Mucosa of stomach (tissue), 1 donor: ENCODE measurements around the gene ASB7.

Experiments used
- H3K27me3 ChIP-seq: one replicate; pipeline ENCODE4 v1.7.0; 2013; ENCODE audit warnings: mild to moderate bottlenecking, low read length; ENCODE audit not compliant: control insufficient read depth, insufficient read depth
- H3K36me3 ChIP-seq: one replicate; pipeline ENCODE4 v1.7.0; 2013; ENCODE audit warnings: low read length; ENCODE audit not compliant: control insufficient read depth, insufficient read depth
- H3K4me1 ChIP-seq: one replicate; pipeline ENCODE4 v1.7.0; 2013; ENCODE audit warnings: mild to moderate bottlenecking, low read length; ENCODE audit not compliant: control insufficient read depth, insufficient read depth
- H3K4me3 ChIP-seq: one replicate; pipeline ENCODE4 v1.7.0; 2013; ENCODE audit warnings: low read length
- H3K9ac ChIP-seq: one replicate; pipeline ENCODE4 v1.7.0; 2013; ENCODE audit warnings: mild to moderate bottlenecking, low read length, moderate library complexity
- H3K9me3 ChIP-seq: one replicate; pipeline ENCODE4 v1.7.0; 2013; ENCODE audit warnings: mild to moderate bottlenecking, low read length, moderate library complexity; ENCODE audit not compliant: control insufficient read depth
- donor health status: Pancreatic carcinoma.

ASB7 gene

DNA sequence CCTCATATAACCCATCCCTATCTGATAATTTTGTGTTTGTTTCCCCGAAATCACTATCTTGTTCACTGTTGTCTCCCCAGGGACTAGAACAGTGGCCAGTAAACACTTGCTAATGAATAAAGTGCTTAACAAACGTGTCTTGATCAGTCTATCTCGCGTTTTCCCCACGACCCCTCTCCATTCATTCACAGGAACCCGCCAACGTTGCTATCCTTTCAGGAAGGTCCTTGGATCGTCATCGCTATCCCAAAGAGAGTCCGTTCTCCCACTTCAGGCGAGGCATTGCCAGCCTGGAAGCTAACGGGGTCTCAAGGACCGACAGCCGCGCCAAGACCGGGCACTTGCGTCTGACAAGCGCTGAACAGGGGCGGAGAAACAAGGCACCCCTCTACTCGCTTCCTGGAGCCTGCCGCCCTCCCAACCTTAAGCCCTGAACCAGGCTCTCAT is 749 bp upstream of the ASB7 start:
- H3K4me3 ChIP-seq: peak overlapping the region; percentile 79
- H3K36me3 ChIP-seq: no peaks in the 10 kb centered on the region
- peak overlapping the region; percentile 95 for H3K9ac ChIP-seq
- H3K4me1 ChIP-seq: peaks cover 12% of the 10 kb centered on the region
- no peaks in the 10 kb centered on the region for H3K27me3 ChIP-seq
- H3K9me3 ChIP-seq: no peaks in the 10 kb centered on the region

- H3K27me3 ChIP-seq: no peaks in the 10 kb centered on the region
- peaks cover 7% of the 10 kb centered on the region for H3K4me1 ChIP-seq
Measured at GRCh38 chr15:100602823-100603393, 519 bp downstream of the ASB7 start.

GRCh38 chr15:100612539-100612938 is 10.2 kb downstream of the ASB7 start:
- Histone ChIP-seq H3K4me1 (no peaks in the 10 kb centered on the region), H3K9ac (no peak overlapping the region)

More at GRCh38 chr15:100602823-100603393, 519 bp downstream of the ASB7 start:
- Histone ChIP-seq H3K36me3 (no peaks in the 10 kb centered on the region), H3K9me3 (no peaks in the 10 kb centered on the region), H3K9ac (peak overlapping the region; percentile 88), H3K4me3 (peak overlapping the region; percentile 82)

GRCh38 chr15:100613208-100613607 is 10.8 kb downstream of the ASB7 start:
- Histone ChIP-seq H3K4me3 (no peak overlapping the region), H3K27me3 (no peaks in the 10 kb centered on the region), H3K9ac (no peak overlapping the region), H3K36me3 (no peaks in the 10 kb centered on the region), H3K4me1 (no peaks in the 10 kb centered on the region), H3K9me3 (no peaks in the 10 kb centered on the region)

More at GRCh38 chr15:100612539-100612938, 10.2 kb downstream of the ASB7 start:
- H3K36me3 ChIP-seq: no peaks in the 10 kb centered on the region
- no peak overlapping the region for H3K4me3 ChIP-seq
- no peaks in the 10 kb centered on the region for H3K27me3 ChIP-seq
- H3K9me3 ChIP-seq: no peaks in the 10 kb centered on the region

GRCh38 chr15:100614336-100614735 is 11.9 kb downstream of the ASB7 start:
- H3K36me3 ChIP-seq: no peaks in the 10 kb centered on the region
- H3K9ac ChIP-seq: no peak overlapping the region
- no peaks in the 10 kb centered on the region for H3K4me1 ChIP-seq
- H3K4me3 ChIP-seq: no peak overlapping the region
- no peaks in the 10 kb centered on the region for H3K9me3 ChIP-seq
- H3K27me3 ChIP-seq: no peaks in the 10 kb centered on the region

GRCh38 chr15:100614918-100615317 is 12.5 kb downstream of the ASB7 start:
- Histone ChIP-seq H3K27me3 (no peaks in the 10 kb centered on the region), H3K4me3 (no peak overlapping the region), H3K9me3 (no peaks in the 10 kb centered on the region), H3K9ac (no peak overlapping the region), H3K4me1 (no peaks in the 10 kb centered on the region), H3K36me3 (no peaks in the 10 kb centered on the region)

- Histone ChIP-seq H3K27me3 (no peaks in the 10 kb centered on the region), H3K9me3 (no peaks in the 10 kb centered on the region), H3K4me3 (no peak overlapping the region), H3K9ac (no peak overlapping the region), H3K36me3 (no peaks in the 10 kb centered on the region), H3K4me1 (no peaks in the 10 kb centered on the region)
Measured at GRCh38 chr15:100615801-100616200, 13.4 kb downstream of the ASB7 start.

GRCh38 chr15:100616700-100617099 is 14.3 kb downstream of the ASB7 start:
- H3K27me3 ChIP-seq: no peaks in the 10 kb centered on the region
- H3K9ac ChIP-seq: no peak overlapping the region
- no peaks in the 10 kb centered on the region for H3K9me3 ChIP-seq
- no peak overlapping the region for H3K4me3 ChIP-seq
- no peaks in the 10 kb centered on the region for H3K36me3 ChIP-seq
- H3K4me1 ChIP-seq: no peaks in the 10 kb centered on the region

DNA sequence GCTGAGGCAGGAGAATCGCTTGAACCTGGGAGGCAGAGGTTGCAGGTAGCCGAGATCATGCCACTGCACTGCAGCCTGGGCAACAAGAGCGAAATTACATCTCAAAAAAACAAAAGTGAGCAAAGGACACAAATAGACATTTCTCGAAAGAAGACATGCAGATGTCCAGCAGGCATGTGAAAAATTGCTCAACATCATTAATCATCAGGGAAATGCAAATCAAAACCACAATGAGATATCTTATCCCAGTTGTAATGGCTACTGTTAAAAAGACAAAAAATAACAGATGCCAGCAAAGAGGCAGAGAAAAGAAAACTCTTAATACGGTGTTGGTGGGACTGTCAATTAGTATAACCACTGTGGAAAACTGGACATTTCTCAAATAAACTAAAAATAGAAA is 20.9 kb downstream of the ASB7 start:
- Histone ChIP-seq H3K27me3 (no peaks in the 10 kb centered on the region), H3K36me3 (no peaks in the 10 kb centered on the region), H3K4me1 (no peaks in the 10 kb centered on the region), H3K4me3 (no peak overlapping the region), H3K9ac (no peak overlapping the region), H3K9me3 (no peaks in the 10 kb centered on the region)

- Histone ChIP-seq H3K9me3 (no peaks in the 10 kb centered on the region), H3K4me3 (no peak overlapping the region), H3K27me3 (no peaks in the 10 kb centered on the region), H3K4me1 (no peaks in the 10 kb centered on the region), H3K9ac (no peak overlapping the region), H3K36me3 (no peaks in the 10 kb centered on the region)
Measured at GRCh38 chr15:100627789-100628395, 25.5 kb downstream of the ASB7 start.

- no peaks in the 10 kb centered on the region for H3K27me3 ChIP-seq
- H3K9me3 ChIP-seq: no peaks in the 10 kb centered on the region
- H3K4me3 ChIP-seq: no peak overlapping the region
- H3K36me3 ChIP-seq: no peaks in the 10 kb centered on the region
- no peak overlapping the region for H3K9ac ChIP-seq
- H3K4me1 ChIP-seq: no peaks in the 10 kb centered on the region
Measured at GRCh38 chr15:100628746-100629145, 26.4 kb downstream of the ASB7 start.

- Histone ChIP-seq H3K9me3 (no peaks in the 10 kb centered on the region), H3K27me3 (no peaks in the 10 kb centered on the region), H3K4me1 (peaks cover 3% of the 10 kb centered on the region), H3K9ac (no peak overlapping the region), H3K4me3 (no peak overlapping the region), H3K36me3 (no peaks in the 10 kb centered on the region)
Measured at GRCh38 chr15:100631831-100632230, 29.4 kb downstream of the ASB7 start.

DNA sequence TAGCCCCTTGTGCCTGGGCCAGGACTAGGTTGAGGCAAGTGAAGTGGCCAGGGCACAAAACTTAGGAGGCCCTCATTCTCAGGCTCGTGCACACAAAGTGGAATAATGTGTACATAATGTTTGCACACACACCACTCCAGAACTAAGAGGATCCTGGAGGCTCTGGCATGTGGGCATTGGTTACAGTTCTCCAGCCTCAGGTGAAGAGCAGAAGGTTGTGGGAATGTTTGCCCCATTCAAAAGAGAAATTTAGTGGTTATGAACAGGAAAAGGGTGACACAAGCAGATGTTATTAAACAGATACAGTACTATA is 31.3 kb downstream of the ASB7 start:
- Histone ChIP-seq H3K36me3 (no peaks in the 10 kb centered on the region), H3K27me3 (no peaks in the 10 kb centered on the region), H3K4me1 (peaks cover 3% of the 10 kb centered on the region), H3K9ac (no peak overlapping the region), H3K9me3 (no peaks in the 10 kb centered on the region), H3K4me3 (no peak overlapping the region)
